ENCODE measurements around the gene MAP2. TPM values are rescaled to one million over a fixed set of nuclear protein-coding genes. Genes with fewer than 3 reads are reported as not detected.

The MAP2 gene
- total and polyA plus RNA-seq, 2 donors (not counting 3 experiments of a cell fraction or from before 2014, with no cell fraction given), result 19.4 to 46.1 TPM

DNA sequence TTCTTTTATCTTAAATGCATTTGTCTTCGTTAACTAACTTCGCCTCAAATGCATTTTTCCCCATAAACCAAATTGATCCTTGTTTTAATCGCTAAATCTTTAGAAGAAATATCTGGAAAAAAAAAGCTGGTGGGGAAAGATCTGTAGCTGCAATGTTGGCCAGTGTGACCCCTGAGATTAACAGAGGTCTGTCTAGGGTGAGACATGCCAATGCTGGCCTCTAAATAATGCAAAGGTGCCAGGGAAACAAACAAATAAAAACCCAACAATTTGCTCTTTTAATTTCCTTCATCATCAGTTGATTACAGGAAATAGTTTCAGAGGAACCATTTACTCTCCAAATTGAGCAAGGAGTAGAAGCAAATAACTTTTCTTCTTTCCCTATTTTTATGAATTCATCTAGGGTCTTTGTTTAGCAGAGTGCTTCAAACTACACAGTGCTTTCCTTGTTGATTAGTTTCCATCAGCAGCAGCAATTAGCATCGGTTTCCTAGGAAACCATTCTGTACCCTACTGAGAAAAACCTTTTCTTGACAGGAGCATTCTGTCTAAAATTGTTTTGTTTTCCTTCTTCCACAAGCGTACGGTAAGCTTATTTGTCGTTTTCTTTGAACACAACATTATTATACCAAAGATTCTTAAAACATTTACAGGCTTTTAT is 247.3 kb downstream of the MAP2 start:
- FAIRE-seq (no peak), DNase-seq (ENCODE audit: low read depth, low spot score) (no peak)
- Histone ChIP-seq H3K79me2 (ENCODE audit: control insufficient read depth, insufficient read depth, low read length) (no peaks in the 10 kb centered on the region), H3K9ac (replicated peaks; ENCODE audit: extremely low read depth, insufficient read depth, low read length) (no peak overlapping the region), H3K4me3 (replicated peaks in 1 of 3; ENCODE audit: insufficient read depth in 1 of 3, low read depth in 1 of 3, low read length in 3 of 3) (no peak overlapping the region), H2AFZ (ENCODE audit: low read depth, low read length) (no peak overlapping the region), H4K20me1 (replicated peaks; ENCODE audit: control insufficient read depth, extremely low read depth, insufficient read depth, low read length) (no peaks in the 10 kb centered on the region), H3K27me3 (ENCODE audit: control insufficient read depth in 2 of 2, insufficient read depth in 2 of 2, low read length in 2 of 2) (no peaks in the 10 kb centered on the region), H3K9me3 (replicated peaks; ENCODE audit: control insufficient read depth, insufficient read depth, low read length) (no peaks in the 10 kb centered on the region), H3K4me2 (ENCODE audit: insufficient read depth, low read length) (no peak overlapping the region), H3K27ac (ENCODE audit: insufficient read depth, low read depth, low read length) (no peak overlapping the region), H3K36me3 (ENCODE audit: control insufficient read depth in 2 of 2, extremely low read depth in 1 of 2, insufficient read depth in 2 of 2, low read length in 2 of 2) (no peaks in the 10 kb centered on the region), H3K4me1 (ENCODE audit: control insufficient read depth, extremely low read depth, insufficient read depth, low read length) (no peaks in the 10 kb centered on the region), H3K9me1 (replicated peaks; ENCODE audit: control insufficient read depth, extremely low read depth, insufficient read depth, low read length) (no peaks in the 10 kb centered on the region)
- intact Hi-C loops (cut with micrococcal nuclease) (no loop called here), dilution Hi-C loops (cut with MboI; ENCODE audit: extremely low pct_ligation_motif_present, low sequenced_read_pairs) (no loop called here)
- TF ChIP-seq EZH2 (IDR thresholded peaks at IDR 0.05; ENCODE audit: borderline replicate concordance, low read depth, low read length, severe bottlenecking) (no peak), MYC (IDR thresholded peaks at IDR 0.05; ENCODE audit: low read depth, low read length) (no peak), POLR2AphosphoS5 (IDR thresholded peaks at IDR 0.05; ENCODE audit: insufficient read depth, low read depth, low read length) (no peak), FOS (IDR thresholded peaks at IDR 0.05; ENCODE audit: borderline replicate concordance, insufficient read depth, low read length) (no peak), GATA2 (IDR thresholded peaks at IDR 0.05; ENCODE audit: insufficient read depth, insufficient read length, low read depth, low read length) (no peak), JUN (IDR thresholded peaks at IDR 0.05; ENCODE audit: borderline replicate concordance, insufficient read depth, insufficient read length, low read depth) (no peak)
- TF ChIP-seq, protein P1, sequence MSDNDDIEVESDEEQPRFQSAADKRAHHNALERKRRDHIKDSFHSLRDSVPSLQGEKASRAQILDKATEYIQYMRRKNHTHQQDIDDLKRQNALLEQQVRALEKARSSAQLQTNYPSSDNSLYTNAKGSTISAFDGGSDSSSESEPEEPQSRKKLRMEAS (IDR thresholded peaks at IDR 0.05; ENCODE audit: insufficient read depth, insufficient read length), result no peak
- CTCF ChIA-PET, result no interaction called here
- no TSS peak for BruUV-seq (replicated peaks)
- POLR2A ChIA-PET, result no interaction called here

DNA sequence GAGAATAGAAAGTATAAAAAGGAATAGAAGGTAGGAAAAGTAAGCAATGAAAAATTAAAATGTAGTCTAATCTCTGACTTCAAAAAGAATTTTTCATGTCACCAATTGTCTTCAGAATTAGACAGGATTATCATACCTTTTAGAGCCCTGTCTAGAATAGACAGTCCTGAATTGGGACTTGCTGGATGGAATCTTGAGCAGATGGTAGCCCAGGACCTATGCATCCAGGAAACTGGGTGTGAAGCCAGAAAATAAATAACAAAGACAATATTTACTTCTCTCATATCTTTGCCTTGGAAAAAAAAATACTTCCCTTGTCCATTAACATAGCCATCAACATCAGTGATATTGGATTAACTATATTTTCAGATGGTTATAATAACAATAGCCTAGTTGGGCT is 250.0 kb downstream of the MAP2 start:
- Histone ChIP-seq H3K4me3 (replicated peaks in 1 of 3; ENCODE audit: insufficient read depth in 1 of 3, low read depth in 1 of 3, low read length in 3 of 3) (no peak overlapping the region), H3K9me1 (replicated peaks; ENCODE audit: control insufficient read depth, extremely low read depth, insufficient read depth, low read length) (no peaks in the 10 kb centered on the region), H3K27me3 (ENCODE audit: control insufficient read depth in 2 of 2, insufficient read depth in 2 of 2, low read length in 2 of 2) (no peaks in the 10 kb centered on the region), H3K4me2 (ENCODE audit: insufficient read depth, low read length) (no peak overlapping the region), H3K9me3 (replicated peaks; ENCODE audit: control insufficient read depth, insufficient read depth, low read length) (no peaks in the 10 kb centered on the region), H3K9ac (replicated peaks; ENCODE audit: extremely low read depth, insufficient read depth, low read length) (no peak overlapping the region), H3K36me3 (ENCODE audit: control insufficient read depth in 2 of 2, extremely low read depth in 1 of 2, insufficient read depth in 2 of 2, low read length in 2 of 2) (no peaks in the 10 kb centered on the region), H2AFZ (ENCODE audit: low read depth, low read length) (no peak overlapping the region), H3K27ac (ENCODE audit: insufficient read depth, low read depth, low read length) (no peak overlapping the region), H4K20me1 (replicated peaks; ENCODE audit: control insufficient read depth, extremely low read depth, insufficient read depth, low read length) (no peaks in the 10 kb centered on the region), H3K79me2 (ENCODE audit: control insufficient read depth, insufficient read depth, low read length) (no peaks in the 10 kb centered on the region), H3K4me1 (ENCODE audit: control insufficient read depth, extremely low read depth, insufficient read depth, low read length) (no peaks in the 10 kb centered on the region)
- intact Hi-C loops (cut with micrococcal nuclease) (no loop called here), dilution Hi-C loops (cut with MboI; ENCODE audit: extremely low pct_ligation_motif_present, low sequenced_read_pairs) (no loop called here)
- POLR2A ChIA-PET, result no interaction called here
- TF ChIP-seq EZH2 (IDR thresholded peaks at IDR 0.05; ENCODE audit: borderline replicate concordance, low read depth, low read length, severe bottlenecking), result no peak
- TF ChIP-seq, protein P2, sequence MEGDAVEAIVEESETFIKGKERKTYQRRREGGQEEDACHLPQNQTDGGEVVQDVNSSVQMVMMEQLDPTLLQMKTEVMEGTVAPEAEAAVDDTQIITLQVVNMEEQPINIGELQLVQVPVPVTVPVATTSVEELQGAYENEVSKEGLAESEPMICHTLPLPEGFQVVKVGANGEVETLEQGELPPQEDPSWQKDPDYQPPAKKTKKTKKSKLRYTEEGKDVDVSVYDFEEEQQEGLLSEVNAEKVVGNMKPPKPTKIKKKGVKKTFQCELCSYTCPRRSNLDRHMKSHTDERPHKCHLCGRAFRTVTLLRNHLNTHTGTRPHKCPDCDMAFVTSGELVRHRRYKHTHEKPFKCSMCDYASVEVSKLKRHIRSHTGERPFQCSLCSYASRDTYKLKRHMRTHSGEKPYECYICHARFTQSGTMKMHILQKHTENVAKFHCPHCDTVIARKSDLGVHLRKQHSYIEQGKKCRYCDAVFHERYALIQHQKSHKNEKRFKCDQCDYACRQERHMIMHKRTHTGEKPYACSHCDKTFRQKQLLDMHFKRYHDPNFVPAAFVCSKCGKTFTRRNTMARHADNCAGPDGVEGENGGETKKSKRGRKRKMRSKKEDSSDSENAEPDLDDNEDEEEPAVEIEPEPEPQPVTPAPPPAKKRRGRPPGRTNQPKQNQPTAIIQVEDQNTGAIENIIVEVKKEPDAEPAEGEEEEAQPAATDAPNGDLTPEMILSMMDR (IDR thresholded peaks at IDR 0.05; ENCODE audit: extremely low read depth in 1 of 2, insufficient read depth in 1 of 2, low read depth in 1 of 2, low read length in 2 of 2), result no peak
- TF ChIP-seq JUN (IDR thresholded peaks at IDR 0.05; ENCODE audit: borderline replicate concordance, insufficient read depth, insufficient read length, low read depth), result no peak
- TF ChIP-seq MYC (IDR thresholded peaks at IDR 0.05; ENCODE audit: low read depth, low read length), result no peak
- TF ChIP-seq POLR2AphosphoS5 (IDR thresholded peaks at IDR 0.05; ENCODE audit: insufficient read depth, low read depth, low read length), result no peak
- TF ChIP-seq GATA2 (IDR thresholded peaks at IDR 0.05; ENCODE audit: insufficient read depth, insufficient read length, low read depth, low read length), result no peak
- TF ChIP-seq FOS (IDR thresholded peaks at IDR 0.05; ENCODE audit: borderline replicate concordance, insufficient read depth, low read length), result no peak
- TF ChIP-seq POLR2A (IDR thresholded peaks at IDR 0.05; ENCODE audit: low read depth, low read length), result no peak
- TF ChIP-seq, protein P1 (IDR thresholded peaks at IDR 0.05; ENCODE audit: insufficient read depth, insufficient read length), result no peak
- CTCF ChIA-PET, result no interaction called here
- DNase-seq (ENCODE audit: low read depth, low spot score), result no peak
- FAIRE-seq, result no peak
- BruUV-seq (replicated peaks), result no TSS peak

All from endothelial cell of umbilical vein (primary cell).